HG03060 (cell line): ENCODE measurements around the gene IGF2BP2.
"Not testable (repeated sequence)": the region's sequence is repeated elsewhere in the genome, so short reads cannot be mapped to it uniquely, and the experiment has no call there.

ENCODE experiments used
- ATAC-seq: cut with Tn5 transposase; IDR thresholded peaks from one replicate; pipeline ENCODE4 v1.9.1; 2021; ENCODE audit warnings: low read depth, moderate number of reproducible peaks; ENCODE audit not compliant: unreplicated experiment

The IGF2BP2 gene

GRCh38 chr3:185649414-185649813 lies 175.4 kb downstream of the IGF2BP2 start:
- ATAC-seq = no peak

GRCh38 chr3:185648396-185648795 lies 176.4 kb downstream of the IGF2BP2 start:
- ATAC-seq = no peak

DNA sequence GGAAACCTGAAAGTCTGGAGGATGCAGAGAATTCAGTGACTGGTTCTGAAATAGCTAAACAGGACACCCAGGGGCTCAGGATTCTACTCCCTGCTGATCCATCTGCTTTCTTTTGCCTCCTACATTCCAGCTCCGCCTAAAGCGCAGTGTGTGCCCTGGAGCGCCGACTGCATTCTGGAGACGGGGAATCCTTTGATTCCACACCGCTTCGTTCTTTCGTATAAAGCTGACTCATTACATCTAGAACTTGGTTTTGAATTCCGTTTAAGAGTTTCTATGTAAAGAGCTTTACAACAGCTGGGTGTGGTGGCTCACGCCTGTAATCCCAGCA lies 177.0 kb downstream of the IGF2BP2 start:
- ATAC-seq = no peak

DNA sequence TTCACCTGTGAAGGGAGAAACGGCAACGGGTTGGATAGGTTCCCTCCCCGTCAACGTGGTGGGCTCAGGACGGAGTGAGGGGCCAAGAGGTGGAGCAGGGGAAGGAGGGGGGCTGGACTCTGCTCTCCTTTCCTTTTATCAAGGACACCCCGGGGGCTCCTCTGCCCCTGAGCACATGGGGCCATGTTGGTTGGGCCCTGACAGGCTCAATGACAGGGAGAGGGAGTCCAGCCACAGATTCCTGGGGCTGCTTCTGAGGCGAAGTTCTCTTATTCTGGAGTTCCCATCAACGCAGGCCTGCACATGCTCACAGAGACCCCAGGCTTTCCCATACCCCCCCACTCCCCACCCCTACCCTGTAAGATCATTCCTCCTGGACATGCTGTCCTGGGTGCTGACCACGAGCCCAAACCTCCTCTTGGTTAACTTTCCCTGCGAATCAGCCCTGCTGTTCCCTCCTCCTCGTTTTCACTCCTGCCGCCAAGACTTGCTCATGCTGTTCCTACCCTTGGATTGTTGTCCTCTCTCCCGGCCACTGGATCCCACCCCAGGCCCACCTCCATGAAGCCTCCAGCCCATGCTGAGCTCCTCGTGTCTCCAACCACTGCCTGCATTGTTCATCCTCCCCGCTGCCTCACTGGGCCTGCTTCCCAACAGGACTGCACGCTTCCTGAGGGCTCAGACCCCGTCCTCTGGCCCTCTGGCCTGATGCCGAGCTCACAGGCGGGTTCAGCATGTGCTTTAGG lies 177.5 kb downstream of the IGF2BP2 start:
- ATAC-seq = no peak

DNA sequence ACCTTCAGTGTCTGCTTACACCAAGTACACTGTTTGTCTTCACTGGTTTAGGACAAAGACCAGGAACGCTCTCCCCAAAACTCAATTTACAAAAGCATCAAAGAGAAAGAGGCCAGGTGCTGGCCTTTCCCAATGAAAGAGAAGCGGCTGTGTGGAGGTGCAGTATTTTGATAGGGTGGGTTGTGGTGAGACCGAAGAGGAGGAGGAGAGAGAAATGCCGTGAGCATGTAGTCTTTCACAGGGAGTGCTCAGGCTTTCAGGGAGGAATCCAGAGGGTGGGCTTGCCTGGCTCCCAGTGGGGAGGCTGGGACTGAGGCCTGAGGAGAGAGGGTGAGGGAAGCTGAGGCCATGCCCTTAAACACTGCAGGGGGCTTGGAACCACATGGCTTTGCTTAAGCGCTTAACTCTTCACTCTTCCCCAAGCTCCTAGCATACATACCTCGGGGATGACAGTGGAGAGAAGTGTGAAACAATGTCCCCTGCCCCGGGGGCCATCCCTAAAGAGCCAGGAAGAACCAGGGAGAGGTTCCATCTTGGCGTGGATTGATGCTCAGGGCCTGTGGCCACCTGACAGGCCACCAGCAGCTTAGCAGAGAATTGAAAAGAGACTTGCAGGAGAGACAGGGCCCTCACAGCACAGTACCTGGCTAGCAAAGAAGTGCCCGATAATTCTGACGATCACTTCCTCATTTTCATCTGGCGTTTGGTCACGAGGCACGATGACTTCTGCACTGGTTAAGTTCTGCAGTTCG lies 178.3 kb downstream of the IGF2BP2 start:
- no peak for ATAC-seq

- ATAC-seq = no peak
These were observed 179.1 kb downstream of the IGF2BP2 start for GRCh38 chr3:185645596-185646381.

DNA sequence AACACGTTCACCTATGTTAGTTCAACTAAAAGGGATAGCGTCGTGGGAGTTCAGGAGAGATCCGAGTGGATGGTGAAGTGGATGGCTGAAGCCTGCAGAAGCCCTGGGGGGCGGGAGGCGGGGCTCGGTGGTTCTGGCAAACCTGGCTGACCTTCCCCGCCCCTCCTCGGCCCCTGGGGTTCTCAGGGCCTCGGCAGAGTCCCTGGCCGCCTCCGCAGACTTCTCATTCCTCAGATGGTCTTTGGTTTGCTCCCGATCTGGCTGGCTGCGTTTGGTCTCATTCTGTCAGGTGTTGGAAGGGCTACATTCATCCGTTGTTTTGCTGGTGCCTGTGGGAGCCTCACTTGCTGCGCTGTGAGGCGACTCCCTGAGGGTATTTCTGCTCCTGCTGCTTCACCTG lies 179.7 kb downstream of the IGF2BP2 start:
- not testable (repeated sequence) for ATAC-seq

DNA sequence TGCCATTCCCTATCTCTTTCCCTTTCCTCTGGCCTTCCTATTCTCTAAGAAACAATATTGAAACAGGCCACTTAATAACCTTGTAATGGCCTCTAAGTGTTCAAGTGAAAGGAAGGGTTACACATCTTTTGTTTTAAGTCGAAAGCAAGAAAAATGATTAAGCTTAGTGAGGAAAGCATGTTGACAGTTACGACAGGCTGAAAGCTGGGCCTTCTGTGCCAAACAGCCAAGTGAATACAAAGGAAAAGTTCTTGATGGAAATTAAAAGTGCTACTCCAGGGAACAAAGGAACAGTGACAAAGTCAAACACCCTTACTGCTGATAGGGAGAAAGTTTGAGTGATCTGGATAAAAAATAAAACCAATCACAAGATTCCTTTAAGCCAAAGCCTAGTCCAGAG lies 184.5 kb downstream of the IGF2BP2 start:
- no peak for ATAC-seq

DNA sequence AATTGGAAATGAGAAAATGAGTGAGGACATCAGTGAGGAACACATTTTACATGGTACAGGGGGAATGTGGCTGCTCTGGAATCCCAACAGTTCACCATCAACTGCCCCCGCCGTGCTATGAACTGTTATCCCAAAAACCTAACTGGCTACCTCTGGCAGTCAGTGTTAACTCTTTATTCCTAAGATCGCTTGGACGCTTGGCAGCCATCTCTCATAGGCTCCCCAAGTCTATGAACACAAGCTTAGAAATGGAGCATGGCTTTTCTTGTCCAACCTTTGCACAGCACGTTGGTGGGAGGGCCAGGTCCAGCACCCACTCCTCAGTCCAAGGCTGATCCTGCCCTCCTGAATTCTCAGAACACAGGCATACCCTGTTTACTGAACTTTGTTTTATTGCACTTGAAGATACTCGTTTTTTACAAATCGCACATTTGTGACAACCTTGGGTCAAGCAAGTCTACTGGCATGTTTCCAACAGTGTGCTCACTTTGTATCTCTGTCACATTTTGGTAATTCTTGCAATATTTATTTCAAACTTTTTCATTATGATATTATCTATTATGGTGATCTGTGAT lies 185.1 kb downstream of the IGF2BP2 start:
- ATAC-seq = no peak

- ATAC-seq = not testable (repeated sequence)
These were observed 186.2 kb downstream of the IGF2BP2 start for GRCh38 chr3:185638651-185639050.

DNA sequence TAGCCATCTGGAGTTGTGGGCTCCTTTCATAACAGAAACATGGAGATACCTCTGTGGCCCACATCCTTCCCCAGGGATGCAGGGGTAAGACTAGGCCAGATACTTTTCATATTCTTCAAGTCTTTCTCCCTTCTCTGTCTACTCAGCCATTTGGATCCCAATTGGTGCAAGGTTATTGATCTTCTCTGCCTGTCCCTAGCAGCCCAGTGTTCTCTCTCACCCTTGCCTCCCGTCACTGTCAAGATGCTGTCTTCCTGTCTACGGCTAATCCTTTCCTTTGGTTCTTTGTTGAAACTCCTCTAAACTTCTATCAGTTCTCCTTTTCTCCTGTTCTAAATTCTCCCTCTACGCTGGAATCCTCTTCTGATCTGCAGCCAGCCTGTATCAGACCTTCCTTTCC lies 187.5 kb downstream of the IGF2BP2 start:
- ATAC-seq = no peak

DNA sequence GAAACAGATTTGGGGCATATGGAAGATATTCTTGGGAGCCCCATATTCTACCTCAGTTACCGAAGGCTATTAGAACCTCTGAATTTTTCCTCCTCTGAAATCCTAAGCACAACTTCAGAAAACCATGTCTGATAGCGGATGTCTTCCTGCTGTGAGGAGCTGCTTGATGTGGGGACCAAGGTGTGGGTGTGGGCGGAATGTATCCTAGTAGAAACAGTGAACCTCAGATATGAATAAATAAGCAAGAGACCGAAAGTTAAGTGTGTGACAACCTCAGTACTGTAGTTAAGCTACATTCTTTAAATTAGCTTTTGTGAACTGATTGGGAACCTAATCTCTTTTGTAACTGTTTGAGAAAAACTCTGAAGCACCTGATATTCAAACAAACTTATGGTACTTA lies 191.8 kb downstream of the IGF2BP2 start:
- no peak for ATAC-seq

GRCh38 chr3:185631508-185632206 lies 193.2 kb downstream of the IGF2BP2 start:
- ATAC-seq = no peak

GRCh38 chr3:185631108-185631507 lies 193.7 kb downstream of the IGF2BP2 start:
- no peak for ATAC-seq

- ATAC-seq = no peak
These were observed 194.6 kb downstream of the IGF2BP2 start for GRCh38 chr3:185630182-185630622.

GRCh38 chr3:185629554-185630181 lies 195.2 kb downstream of the IGF2BP2 start:
- ATAC-seq = no peak

GRCh38 chr3:185625784-185626183 lies 199.1 kb downstream of the IGF2BP2 start:
- ATAC-seq = no peak

DNA sequence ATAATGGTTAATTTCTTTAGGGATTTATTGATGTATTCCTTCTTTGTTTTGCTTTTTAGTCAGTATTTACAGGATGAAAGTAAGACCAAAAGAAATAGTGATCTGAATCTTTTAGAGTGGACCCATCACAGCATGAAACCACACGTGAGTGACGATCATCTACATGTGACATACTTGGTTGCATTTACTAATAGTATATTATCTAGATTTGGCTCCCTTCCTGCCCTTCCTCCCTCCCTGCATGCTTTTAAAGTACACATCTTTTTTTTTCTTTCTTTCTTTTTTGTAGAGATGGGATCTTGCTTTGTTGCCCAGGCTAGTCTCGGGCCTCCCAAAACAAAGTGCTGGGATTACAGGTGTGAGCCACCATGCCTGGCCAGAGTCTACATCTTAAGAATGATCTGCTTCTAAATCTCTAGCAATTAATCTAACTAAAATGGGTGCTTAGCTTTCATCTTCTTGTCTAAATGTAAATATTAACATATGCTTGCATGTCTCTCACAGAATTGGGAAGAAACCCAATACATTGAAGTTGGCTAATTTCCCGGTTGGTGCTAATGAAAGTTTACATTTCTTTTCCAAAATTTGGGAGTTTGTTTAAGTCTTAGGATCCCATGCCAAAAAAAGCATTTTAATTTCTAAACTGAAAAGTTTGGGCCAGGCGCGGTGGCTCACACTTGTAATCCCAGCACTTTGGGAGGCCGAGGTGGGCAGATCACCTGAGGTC lies 200.7 kb downstream of the IGF2BP2 start:
- no peak for ATAC-seq

DNA sequence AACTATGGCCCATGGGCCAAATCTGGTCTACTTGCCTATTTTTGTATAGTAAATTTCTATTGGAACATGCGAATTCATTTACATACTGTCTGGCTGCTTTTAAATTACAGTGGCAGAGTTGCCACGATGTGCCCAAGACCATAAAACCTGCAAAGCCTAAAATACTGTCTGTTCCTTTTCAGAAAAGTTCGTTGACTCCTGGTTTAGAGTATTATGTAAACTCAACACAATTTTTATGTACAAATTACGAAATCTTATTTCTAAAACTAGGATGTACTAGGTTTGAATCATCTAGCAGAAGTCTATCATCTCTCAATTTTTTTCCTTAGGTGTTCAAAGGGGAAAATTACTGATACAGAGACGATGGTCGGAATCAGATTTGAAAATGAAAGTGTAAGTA lies 211.8 kb downstream of the IGF2BP2 start:
- ATAC-seq = no peak
